NCI-H345 treated with DMSO at 0.1 percent for 48 hours (cell line): ENCODE measurements around the gene USP11.

Source experiments
- DNase-seq: peaks from one replicate; lab custom pipeline; 2025; ENCODE audit not compliant: unreplicated experiment; lab: John Stamatoyannopoulos, UW

USP11 gene

DNA sequence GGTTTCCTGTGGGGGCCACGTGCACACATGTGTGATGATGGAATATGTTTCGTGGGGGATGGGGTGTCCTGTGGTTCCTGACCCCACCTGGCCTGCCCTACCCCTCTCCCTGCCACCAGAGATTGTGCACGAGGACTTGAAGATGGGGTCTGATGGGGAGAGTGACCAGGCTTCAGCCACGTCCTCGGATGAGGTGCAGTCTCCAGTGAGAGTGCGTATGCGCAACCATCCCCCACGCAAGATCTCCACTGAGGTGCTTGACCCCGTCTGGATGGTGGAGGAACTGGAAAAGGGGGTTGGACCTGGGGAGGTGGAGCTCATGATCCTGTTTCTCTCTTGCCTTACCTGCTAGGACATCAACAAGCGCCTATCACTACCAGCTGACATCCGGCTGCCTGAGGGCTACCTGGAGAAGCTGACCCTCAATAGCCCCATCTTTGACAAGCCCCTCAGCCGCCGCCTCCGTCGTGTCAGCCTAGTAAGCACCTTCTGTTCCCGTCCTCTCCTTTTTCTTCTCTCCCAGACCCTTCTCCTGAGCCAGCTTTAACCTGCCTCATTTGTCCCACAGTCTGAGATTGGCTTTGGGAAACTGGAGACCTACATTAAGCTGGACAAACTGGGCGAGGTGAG, 8.4 kb upstream of the USP11 start:
- DNase-seq = no peak

DNA sequence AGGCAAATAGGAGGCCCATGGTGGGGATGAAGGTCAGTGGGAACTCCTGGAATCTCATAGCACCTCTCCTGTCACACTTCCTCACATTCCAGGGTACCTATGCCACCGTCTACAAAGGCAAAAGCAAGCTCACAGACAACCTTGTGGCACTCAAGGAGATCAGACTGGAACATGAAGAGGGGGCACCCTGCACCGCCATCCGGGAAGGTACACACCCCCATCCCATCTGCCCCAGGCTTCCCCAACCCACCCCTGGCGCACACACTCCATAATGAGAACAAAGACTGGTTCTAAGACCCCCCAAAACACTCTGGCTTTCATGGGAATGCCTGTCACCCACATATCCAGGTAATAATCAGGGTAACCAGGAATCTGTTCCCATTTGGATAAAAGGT, 7.9 kb upstream of the USP11 start:
- no peak for DNase-seq

DNA sequence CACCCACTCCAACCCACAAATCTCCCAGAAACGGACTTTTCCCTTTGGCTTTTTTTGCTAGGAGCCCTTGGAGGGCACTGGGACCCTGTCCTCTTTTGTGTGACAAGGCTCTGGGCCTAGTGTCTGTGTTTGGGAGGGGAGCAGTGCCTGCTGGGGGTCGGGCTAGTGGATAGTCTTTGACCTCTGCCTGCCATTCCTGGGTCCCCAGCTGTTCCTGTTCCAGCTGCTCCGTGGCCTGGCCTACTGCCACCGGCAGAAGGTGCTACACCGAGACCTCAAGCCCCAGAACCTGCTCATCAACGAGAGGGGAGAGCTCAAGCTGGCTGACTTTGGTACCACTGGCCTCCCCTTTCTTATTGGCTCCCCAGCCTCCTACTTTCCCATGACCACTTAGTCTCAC, 6.7 kb upstream of the USP11 start:
- no peak for DNase-seq

DNA sequence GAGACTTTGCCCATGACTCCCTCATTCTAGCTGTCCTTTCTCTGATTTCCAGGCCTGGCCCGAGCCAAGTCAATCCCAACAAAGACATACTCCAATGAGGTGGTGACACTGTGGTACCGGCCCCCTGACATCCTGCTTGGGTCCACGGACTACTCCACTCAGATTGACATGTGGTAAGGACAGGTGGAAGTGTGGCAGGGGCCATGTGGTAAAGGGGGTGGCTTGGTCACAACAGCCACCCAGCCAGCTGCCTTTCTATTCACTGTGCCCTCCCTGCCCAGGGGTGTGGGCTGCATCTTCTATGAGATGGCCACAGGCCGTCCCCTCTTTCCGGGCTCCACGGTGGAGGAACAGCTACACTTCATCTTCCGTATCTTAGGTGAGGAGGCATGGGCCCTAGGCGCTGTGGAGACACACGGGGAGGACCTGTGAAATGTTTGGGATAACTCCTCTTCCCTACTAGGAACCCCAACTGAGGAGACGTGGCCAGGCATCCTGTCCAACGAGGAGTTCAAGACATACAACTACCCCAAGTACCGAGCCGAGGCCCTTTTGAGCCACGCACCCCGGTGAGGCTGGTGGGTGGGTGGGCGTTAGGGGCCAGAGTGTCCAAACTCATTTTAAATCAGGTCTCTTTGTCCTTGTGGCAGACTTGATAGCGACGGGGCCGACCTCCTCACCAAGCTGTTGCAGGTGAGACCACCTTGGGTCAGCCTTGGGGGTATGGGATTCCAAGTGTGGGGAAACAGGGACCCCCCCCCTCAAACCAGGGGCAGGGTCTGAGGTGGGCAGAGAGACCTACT, 6.1 kb upstream of the USP11 start:
- DNase-seq = no peak

DNA sequence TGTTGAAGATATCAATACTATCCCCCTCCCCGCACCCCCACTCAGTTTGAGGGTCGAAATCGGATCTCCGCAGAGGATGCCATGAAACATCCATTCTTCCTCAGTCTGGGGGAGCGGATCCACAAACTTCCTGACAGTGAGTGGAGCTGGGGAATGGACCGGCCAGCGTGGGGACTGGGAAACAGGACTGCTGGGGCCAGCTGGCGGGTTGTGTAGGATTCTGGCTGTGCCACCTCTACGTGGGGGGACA, 5.5 kb upstream of the USP11 start:
- no peak for DNase-seq

DNA sequence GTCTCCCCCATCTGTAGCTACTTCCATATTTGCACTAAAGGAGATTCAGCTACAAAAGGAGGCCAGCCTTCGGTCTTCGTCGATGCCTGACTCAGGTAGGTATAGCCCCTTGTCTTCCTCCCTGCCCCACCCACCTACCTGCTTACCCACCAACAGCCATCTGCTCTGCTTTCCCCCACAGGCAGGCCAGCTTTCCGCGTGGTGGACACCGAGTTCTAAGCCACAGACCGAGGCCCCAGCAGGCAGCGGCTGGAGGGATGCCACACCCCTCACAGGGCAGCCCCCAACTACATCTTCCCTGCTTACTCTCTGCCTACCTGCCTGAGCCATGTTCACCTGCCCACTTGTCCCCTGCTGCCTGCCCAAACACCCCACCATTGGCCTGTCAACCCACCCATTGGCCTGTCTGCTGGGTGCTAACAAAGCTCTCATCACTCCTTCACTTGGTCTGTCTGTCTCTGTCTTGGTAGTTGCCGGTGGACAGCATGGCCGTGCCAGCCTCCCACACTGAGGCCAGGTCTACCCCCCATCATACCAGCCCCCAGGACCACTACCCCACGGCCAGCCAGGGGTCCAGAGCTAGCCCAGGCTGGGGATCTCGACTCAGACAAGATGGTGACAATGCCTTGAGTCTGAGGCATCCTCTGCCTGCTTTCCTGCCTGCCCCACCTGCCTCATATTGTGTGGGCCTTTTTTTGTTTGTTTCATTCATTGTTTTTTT, 4.1 kb upstream of the USP11 start:
- no peak for DNase-seq

DNA sequence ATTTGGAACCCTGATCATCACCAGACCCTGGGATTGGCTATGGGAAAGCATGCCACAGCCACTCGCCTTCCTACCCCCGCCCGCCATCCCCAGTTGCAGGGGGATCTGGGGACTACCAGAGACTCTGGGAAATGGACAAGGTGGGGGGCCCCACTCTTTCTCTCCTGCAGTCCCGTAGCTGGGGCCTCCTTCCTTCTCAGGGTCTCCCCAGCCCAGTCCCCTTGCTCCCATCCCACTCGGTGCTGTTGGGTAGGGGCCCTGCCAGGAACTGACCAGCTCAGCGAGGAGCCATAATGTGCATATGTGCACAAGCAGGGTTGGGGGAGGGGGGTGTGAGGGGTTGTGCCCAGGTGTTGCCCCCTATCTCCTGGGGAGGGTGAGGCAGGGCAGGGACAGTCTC, 3.4 kb upstream of the USP11 start:
- no peak for DNase-seq

DNA sequence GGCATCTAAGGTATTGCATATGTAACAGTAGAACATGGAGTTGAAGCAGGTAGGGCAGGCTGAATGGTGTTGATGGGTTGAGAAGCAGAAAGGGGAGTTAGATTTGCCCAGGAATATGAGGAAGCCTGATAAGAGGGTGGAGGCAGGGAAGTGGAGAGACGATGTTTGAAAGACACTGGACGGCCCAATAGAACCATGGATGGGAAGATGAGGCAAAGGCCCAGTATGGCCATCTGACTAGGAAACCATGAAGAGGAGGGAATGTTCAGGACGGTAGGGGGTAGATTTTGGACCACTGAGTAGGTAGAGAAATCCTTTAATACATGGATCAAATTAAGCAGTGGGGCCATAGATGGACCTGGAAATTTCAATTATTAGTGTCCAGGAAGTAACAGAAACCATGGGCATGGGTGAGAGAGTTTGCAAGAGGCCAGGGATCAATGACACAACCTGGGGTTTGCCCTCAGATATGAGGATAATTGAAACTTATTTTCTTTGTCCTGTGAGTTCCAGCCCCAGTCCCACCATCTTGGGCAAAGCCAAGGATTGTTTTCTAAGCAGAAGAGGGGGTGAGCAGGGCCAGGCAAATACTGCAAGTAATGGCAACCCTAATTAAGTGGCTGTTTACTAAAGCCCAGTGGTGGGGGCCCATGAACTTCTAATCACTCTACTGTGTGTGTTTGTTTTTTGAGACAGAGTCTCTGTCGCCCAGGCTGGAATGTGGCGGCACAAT, 2.5 kb upstream of the USP11 start:
- DNase-seq = no peak

DNA sequence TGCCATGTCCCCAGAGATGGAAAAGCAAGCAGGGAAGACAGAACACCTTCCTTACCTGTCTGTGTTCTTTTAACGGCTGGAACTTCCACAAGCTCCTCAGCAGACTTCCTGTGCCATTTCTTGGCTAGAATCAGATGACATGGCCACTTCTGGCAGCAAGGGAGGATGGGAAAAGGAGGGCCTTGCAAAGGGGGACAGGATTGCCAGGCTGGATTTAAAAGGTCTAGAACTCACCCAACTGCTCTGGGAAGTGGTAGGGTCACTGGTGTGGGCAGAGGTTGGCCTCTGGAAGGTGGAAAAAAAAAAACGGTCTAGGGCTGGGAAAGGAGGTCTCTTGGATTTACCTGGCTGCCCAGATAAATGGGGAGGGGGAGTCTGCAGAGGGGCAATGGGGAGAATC, 1.6 kb upstream of the USP11 start:
- DNase-seq = no peak

DNA sequence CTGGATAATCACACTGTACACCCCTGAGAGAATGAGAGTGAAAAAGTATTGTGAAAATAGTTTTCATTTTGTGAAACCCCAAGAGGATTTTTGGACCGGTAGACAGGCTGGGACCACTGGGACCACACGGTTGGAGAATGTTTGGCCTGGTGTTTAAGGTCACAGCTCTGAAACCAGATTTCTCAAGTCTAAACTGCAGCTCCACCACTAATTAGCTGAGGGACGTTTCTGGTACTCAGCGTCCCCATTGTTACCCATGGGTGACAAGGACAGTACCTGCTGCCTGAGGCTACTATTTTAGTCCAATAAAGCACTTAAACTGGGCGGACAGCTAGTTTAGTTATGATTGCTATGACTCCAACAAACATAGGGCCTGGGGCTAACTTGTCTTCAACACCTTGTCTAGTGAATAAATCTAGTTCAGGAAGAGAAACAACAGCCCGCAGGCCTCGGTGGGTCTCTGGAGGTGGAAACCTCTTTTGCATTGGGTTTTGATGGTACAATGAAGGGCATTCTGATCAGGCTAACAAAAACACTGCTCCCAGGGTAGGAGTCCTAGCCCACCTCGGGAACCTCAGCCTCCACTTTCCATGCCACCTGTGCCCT, 509 bp upstream of the USP11 start:
- DNase-seq = no peak

DNA sequence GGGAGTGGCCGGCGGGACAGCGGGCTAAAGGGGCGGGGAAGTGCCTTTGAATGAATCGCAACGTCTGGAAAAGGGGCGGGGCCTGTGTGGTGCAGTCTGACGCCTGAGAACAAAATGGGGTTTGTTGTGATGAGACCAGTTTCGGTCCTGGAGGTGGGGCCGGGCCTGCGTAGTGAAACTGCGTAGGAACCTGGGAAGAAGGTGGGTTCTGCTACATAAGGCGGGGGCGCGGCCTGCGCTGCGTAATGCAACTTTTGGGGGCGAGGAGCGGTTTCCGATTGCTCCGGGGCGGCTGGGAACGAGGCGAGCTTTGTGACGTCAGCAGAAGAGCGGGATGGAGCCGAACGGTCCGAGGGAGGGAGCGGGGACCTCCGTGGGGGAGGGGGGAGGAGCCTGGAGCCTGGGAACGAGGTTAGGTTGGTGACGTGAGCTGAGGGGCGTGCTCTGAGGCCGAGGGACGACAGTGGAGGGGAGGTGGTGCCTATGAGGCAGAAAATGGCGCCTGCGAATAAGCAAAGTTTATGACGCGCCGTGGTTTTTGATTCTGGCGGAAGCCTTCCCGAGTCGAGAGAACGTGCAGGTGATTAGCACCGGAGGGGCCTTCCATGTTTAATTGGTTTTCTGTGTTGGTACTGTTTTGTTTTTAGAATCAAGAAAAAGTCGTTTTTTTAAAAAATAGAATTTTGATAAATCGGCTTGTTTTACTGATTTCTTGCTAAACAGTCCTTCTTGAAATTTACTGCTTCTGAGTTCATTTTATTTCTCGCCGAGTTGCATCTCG, 714 bp downstream of the USP11 start:
- DNase-seq = peak; percentile 83

DNA sequence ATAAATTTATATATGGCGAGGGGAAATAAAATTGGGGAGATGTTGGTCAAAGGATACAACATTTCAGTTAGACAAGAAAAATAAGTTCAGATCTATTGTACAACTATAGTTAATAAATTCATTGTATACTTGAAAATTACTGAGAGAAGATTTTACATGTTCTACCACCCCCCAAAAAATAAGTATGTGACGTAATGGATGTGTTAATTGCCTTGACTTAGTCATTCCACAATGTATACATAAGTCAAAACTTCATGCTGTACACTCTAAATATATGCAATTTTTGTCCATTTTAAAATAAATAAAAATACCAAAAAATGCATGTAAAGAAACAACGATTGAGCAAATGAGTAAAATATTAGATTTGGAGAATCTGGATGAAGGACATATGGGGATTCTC, 1.8 kb downstream of the USP11 start:
- no peak for DNase-seq

DNA sequence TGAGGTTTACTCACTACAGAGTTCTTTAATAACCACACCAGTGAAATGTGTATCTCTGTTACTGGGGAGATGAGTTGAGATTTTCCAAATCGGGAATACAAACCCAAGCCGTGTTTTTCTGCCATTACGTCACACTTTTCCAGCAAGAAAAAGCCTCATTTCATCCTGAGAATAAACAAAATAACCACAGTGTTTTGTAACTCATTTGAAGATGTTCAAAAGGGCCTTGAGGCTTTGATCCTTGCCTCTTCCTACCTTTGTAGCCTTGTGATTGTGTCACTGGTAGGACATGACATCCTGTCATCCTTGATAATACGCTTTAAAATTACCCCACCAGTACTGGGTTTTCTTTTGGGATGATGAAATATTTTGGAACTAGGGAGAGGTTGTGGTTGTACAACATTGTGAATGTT, 2.9 kb downstream of the USP11 start:
- DNase-seq = no peak

DNA sequence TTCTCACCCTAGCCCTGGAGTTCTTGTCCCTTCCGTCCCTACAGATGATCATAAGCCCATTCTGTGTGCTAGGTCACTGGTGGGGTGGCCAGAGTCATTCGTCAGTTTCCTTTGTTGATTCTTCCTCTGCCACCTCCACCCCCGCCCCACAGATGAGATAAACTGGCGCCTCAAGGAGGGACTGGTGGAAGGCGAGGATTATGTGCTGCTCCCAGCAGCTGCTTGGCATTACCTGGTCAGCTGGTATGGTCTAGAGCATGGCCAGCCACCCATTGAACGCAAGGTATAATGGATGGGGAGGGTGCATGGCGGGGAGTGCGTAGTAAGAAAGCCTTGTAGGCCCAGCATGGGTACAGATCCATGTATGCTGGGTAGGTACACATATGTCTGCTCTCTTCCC, 6.4 kb downstream of the USP11 start:
- DNase-seq = no peak

DNA sequence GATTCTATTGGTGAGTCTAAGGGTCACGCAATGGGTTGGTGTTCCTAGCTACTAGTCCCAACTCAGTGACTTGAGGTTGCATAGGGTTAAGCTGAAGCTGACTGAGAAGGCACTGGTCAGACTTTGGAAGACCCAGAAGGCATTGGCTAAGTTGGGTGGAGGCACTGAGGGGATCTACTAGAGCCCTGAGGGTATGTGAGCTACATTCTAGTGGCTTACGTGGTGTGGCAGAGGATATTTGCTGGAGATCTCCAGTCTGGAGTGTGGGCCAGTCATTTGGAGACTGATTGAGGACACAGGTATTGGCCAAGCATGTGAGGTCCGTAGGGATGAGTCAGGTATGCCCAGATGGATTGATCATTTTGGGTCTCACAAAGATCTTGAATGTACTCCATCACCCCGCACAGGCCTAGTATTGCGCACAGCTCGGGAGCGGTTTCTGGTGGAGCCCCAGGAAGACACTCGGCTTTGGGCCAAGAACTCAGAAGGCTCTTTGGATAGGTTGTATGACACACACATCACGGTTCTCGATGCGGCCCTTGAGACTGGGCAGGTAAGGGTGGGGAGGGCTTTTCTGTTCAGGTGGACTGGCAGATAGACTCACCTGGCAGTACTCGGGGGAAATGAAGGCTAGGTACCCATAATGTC, 7.2 kb downstream of the USP11 start:
- no peak for DNase-seq

DNA sequence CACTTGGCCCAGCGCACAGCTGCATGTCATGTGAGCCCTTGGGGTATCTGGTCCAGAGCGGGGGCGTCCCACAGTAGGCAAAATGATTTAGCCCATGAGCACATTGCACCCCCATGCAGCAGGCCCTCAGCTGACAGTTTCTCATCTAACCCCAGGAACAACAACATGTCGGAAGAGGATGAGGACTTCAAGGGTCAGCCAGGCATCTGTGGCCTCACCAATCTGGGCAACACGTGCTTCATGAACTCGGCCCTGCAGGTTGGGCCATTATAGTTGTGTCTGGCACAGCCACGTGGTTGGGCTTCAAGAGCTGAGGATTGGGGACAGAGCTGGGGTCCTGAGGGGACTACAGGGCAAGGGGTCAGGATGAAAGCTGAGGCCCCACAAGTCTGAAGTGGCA, 7.8 kb downstream of the USP11 start:
- no peak for DNase-seq

DNA sequence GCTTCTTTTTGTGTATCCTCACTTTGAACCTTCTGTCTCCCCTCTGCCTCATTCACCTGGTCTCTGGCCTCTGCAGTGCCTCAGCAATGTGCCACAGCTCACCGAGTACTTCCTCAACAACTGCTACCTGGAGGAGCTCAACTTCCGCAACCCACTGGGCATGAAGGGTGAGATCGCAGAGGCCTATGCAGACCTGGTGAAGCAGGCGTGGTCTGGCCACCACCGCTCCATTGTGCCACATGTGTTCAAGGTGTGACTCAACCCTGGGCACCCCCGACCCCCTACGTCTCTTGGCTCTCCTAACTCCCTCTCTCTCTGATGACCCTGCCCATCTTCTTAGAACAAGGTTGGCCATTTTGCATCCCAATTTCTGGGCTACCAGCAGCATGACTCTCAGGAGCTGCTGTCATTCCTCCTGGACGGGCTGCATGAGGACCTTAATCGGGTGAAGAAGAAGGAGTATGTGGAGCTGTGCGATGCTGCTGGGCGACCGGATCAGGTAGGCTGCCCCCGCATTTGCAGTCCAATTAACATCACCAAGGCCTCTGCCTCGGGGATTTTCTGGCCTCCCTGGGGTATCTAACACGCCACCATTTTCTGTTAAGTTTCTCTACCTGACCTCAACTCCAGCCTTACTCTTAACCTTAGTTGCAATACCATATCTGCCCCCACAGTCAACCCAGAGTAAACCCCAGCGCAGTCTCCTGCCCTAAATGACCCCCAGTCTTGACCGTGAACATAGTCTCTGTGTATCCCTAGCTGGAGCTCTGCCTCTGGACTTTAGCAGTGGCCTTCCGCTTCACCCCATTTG, 8.6 kb downstream of the USP11 start:
- DNase-seq = no peak

DNA sequence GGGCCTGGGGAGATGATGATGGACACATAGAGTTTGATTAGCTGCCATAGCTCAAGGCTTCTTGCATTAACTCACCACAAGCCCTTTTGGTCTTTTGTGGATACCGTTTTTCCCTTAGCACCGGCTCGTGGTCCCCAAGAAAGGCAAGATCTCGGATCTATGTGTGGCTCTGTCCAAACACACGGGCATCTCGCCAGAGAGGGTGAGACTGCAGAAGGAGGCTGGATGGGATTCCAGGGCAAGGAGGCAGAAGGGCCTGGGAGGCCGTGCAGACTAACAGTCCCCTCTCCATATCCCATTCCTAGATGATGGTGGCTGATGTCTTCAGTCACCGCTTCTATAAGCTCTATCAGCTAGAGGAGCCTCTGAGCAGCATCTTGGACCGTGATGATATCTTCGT, 9.5 kb downstream of the USP11 start:
- no peak for DNase-seq

DNA sequence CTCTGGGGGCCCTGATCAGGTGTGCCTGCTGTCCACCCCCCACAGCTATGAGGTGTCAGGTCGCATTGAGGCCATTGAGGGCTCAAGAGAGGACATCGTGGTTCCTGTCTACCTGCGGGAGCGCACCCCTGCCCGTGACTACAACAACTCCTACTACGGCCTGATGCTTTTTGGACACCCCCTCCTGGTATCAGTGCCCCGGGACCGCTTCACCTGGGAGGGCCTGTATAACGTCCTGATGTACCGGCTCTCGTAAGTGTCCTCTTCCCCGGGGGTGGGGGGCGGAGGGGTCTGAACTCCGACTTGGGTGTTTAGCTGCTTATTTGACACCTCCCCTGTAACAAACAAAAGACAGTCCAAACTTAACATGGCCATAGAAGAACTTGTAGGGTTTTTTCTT, 10.5 kb downstream of the USP11 start:
- DNase-seq = no peak
